ENCODE measurements around the gene GLRX5.

GLRX5 gene

DNA sequence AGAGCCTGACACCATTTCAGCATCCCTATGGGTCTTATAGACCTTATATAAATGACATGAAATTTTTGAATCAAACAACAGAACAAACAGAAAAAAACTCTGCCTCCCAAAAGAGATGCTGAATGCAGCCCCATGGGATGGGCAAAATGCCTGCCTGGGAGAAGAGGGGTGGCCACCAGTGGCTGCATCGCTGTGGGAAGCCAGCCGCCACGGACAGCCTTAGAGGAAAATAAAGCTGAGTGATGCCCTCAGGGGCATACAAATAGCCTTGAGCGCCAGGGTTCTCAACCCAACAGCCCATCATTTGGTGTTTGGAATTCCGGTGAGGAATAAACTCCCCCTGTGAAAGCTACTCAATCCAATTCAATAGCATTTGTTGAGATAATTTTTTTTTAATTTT is 41.3 kb upstream of the GLRX5 start:
- no peak for TF ChIP-seq SP1 (IDR thresholded peaks at IDR 0.05)
- TF ChIP-seq CTBP1 (IDR thresholded peaks at IDR 0.05; ENCODE audit: borderline replicate concordance), result no peak
- TF ChIP-seq TARDBP (IDR thresholded peaks at IDR 0.05), result no peak
- TF ChIP-seq BHLHE40 (IDR thresholded peaks at IDR 0.05; ENCODE audit: borderline replicate concordance), result no peak
- no peak for TF ChIP-seq FOXK2 (IDR thresholded peaks at IDR 0.05)
- TF ChIP-seq ELF4 (IDR thresholded peaks at IDR 0.05), result no peak
- no peak for TF ChIP-seq HDGF (IDR thresholded peaks at IDR 0.05; ENCODE audit: borderline replicate concordance)
- no peak for TF ChIP-seq SUZ12 (IDR thresholded peaks at IDR 0.05)
- POLR2A ChIA-PET, result no interaction called here
- CTCF ChIA-PET, result interaction anchor here (1.2 kb wide), 1 partner anchor 14 kb away, joined by 3 read pairs; no protein-coding TSS in a partner anchor
- DNase-seq (ENCODE audit: extremely low spot score), result no peak

DNA sequence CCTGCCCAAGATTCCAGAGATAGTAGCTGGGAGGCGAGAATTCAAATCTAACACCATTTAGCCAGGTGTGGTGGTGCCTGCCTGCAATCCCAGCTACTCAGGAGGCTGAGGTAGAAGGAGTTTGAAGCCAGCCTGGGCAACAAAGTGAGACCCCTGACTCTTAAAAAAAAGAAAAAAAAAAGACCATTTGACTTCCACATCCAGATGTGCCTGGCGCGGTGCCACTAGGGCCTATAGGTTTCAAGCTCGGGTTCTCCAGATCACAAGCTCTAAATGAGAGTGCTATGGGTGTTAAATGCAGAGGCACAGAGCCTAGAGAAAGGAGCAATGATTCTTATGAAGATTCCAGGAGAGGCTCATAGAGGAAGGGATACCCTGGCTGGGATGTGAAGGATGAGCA is 40.9 kb upstream of the GLRX5 start:
- no peak for DNase-seq (ENCODE audit: extremely low spot score)
- ChIA-PET POLR2A (no interaction called here), CTCF (interaction anchor here (1.2 kb wide), 1 partner anchor 15 kb away, joined by 3 read pairs; no protein-coding TSS in a partner anchor)
- no peak for TF ChIP-seq ZNF384 (IDR thresholded peaks at IDR 0.05)
- no peak for TF ChIP-seq FOXA1 (IDR thresholded peaks at IDR 0.05)
- no peak for TF ChIP-seq FOXM1 (IDR thresholded peaks at IDR 0.05; ENCODE audit: borderline replicate concordance)
- TF ChIP-seq BHLHE40 (IDR thresholded peaks at IDR 0.05; ENCODE audit: borderline replicate concordance), result no peak
- no peak for TF ChIP-seq CTBP1 (IDR thresholded peaks at IDR 0.05; ENCODE audit: borderline replicate concordance)
- no peak for TF ChIP-seq L3MBTL2 (conservative IDR thresholded peaks at IDR 0.05)
- TF ChIP-seq LEF1 (IDR thresholded peaks at IDR 0.05; ENCODE audit: borderline replicate concordance), result no peak
- TF ChIP-seq ELF4 (IDR thresholded peaks at IDR 0.05), result no peak
- TF ChIP-seq, protein P1, sequence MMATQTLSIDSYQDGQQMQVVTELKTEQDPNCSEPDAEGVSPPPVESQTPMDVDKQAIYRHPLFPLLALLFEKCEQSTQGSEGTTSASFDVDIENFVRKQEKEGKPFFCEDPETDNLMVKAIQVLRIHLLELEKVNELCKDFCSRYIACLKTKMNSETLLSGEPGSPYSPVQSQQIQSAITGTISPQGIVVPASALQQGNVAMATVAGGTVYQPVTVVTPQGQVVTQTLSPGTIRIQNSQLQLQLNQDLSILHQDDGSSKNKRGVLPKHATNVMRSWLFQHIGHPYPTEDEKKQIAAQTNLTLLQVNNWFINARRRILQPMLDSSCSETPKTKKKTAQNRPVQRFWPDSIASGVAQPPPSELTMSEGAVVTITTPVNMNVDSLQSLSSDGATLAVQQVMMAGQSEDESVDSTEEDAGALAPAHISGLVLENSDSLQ (IDR thresholded peaks at IDR 0.05), result no peak
- no peak for TF ChIP-seq NFRKB (IDR thresholded peaks at IDR 0.05)
- no peak for TF ChIP-seq FOXK2 (IDR thresholded peaks at IDR 0.05)
- TF ChIP-seq ARNT (IDR thresholded peaks at IDR 0.05), result no peak

DNA sequence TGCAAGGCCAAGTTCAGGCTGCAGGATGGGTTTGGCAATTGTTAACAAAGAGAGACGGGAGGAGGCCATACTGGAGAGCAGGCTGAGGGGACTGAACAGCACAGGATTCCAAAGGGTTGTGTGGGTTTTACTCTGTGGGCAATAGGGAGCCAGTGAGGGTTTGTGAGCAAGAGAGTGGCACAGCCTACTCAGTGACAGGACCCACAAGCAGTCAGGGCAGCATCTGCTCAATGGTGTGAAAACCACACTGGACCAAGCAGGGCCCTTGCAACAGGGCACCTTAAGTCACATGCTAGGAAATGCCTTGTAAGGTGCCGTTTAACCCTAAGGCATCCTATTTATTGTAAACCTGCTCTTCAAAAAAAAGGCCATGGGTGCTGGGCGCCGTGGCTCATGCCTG is 40.4 kb upstream of the GLRX5 start:
- ChIA-PET POLR2A (no interaction called here), CTCF (interaction anchor here (1.2 kb wide), 1 partner anchor 15 kb away, joined by 3 read pairs; no protein-coding TSS in a partner anchor)
- no peak for DNase-seq (ENCODE audit: extremely low spot score)
- TF ChIP-seq HDGF (IDR thresholded peaks at IDR 0.05; ENCODE audit: borderline replicate concordance), result no peak
- no peak for TF ChIP-seq SUZ12 (IDR thresholded peaks at IDR 0.05)
- no peak for TF ChIP-seq BHLHE40 (IDR thresholded peaks at IDR 0.05; ENCODE audit: borderline replicate concordance)
- no peak for TF ChIP-seq FOXA1 (IDR thresholded peaks at IDR 0.05)
- no peak for TF ChIP-seq TARDBP (IDR thresholded peaks at IDR 0.05)
- TF ChIP-seq ZNF384 (IDR thresholded peaks at IDR 0.05), result no peak
- TF ChIP-seq, protein P1 (IDR thresholded peaks at IDR 0.05), result no peak
- TF ChIP-seq L3MBTL2 (conservative IDR thresholded peaks at IDR 0.05), result no peak
- no peak for TF ChIP-seq ARNT (IDR thresholded peaks at IDR 0.05)
- no peak for TF ChIP-seq NFRKB (IDR thresholded peaks at IDR 0.05)
- no peak for TF ChIP-seq FOXM1 (IDR thresholded peaks at IDR 0.05; ENCODE audit: borderline replicate concordance)
- no peak for TF ChIP-seq SP1 (IDR thresholded peaks at IDR 0.05)
- no peak for TF ChIP-seq CTBP1 (IDR thresholded peaks at IDR 0.05; ENCODE audit: borderline replicate concordance)
- no peak for TF ChIP-seq FOXK2 (IDR thresholded peaks at IDR 0.05)
- no peak for TF ChIP-seq ELF4 (IDR thresholded peaks at IDR 0.05)
- no peak for TF ChIP-seq LEF1 (IDR thresholded peaks at IDR 0.05; ENCODE audit: borderline replicate concordance)

DNA sequence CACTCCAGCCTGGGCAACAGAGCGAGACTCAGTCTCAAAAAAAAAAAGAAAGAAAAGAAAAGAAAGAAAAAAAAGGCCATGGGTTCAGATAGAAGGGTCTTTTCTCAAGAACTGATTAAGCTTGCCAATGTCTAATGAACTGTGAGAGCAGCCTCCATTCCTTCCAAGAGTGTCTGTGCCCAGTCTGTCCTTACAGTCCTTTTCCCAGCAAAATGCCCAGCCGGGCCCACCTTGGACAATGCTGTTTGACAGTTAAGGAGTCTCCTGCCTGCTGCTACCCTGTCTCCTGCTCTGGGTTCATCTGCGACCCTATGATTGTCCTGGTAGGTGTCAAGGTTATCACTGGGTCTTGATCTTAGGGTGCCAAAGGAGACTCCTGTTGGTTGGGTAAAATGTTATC is 39.8 kb upstream of the GLRX5 start:
- POLR2A ChIA-PET, result no interaction called here
- CTCF ChIA-PET, result interaction anchor here (1.9 kb wide), 1 partner anchor 32 kb away, joined by 4 read pairs; no protein-coding TSS in a partner anchor
- TF ChIP-seq CTBP1 (IDR thresholded peaks at IDR 0.05; ENCODE audit: borderline replicate concordance), result no peak
- DNase-seq (ENCODE audit: extremely low spot score), result no peak

DNA sequence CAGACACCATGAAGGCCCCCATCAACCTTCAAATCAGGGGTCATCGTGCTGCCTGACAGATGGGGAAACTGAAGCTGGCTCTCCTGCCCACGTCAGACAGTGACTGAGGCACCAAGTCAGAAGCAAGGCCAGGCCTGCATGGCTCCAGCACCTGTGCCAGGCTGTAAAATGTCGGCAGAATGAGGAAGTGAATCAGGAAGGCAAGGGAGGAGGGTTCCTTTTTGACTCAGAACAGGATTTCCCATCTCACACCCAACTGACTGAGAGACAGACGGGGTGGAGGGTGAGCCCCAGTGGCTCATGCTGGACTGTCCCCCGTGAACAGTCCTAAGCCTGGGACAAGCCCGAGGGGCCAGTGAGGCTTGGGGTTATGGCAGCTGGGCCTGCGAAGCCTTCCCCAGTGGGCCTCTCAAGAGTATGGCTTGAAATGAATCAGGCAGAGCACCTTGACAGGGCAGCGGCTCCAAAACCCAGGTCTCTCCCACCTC is 39.3 kb upstream of the GLRX5 start:
- ChIA-PET POLR2A (no interaction called here), CTCF (interaction anchor here (1.9 kb wide), 1 partner anchor 32 kb away, joined by 4 read pairs; no protein-coding TSS in a partner anchor)
- no peak for DNase-seq (ENCODE audit: extremely low spot score)
- TF ChIP-seq FOXM1 (IDR thresholded peaks at IDR 0.05; ENCODE audit: borderline replicate concordance) (no peak), BHLHE40 (IDR thresholded peaks at IDR 0.05; ENCODE audit: borderline replicate concordance) (no peak), FOXK2 (IDR thresholded peaks at IDR 0.05) (no peak), TARDBP (IDR thresholded peaks at IDR 0.05) (no peak), NFRKB (IDR thresholded peaks at IDR 0.05) (no peak), ARNT (IDR thresholded peaks at IDR 0.05) (no peak), ELF4 (IDR thresholded peaks at IDR 0.05) (no peak), SUZ12 (IDR thresholded peaks at IDR 0.05) (no peak), ZNF384 (IDR thresholded peaks at IDR 0.05) (no peak)
- TF ChIP-seq, protein P1 (IDR thresholded peaks at IDR 0.05), result no peak

DNA sequence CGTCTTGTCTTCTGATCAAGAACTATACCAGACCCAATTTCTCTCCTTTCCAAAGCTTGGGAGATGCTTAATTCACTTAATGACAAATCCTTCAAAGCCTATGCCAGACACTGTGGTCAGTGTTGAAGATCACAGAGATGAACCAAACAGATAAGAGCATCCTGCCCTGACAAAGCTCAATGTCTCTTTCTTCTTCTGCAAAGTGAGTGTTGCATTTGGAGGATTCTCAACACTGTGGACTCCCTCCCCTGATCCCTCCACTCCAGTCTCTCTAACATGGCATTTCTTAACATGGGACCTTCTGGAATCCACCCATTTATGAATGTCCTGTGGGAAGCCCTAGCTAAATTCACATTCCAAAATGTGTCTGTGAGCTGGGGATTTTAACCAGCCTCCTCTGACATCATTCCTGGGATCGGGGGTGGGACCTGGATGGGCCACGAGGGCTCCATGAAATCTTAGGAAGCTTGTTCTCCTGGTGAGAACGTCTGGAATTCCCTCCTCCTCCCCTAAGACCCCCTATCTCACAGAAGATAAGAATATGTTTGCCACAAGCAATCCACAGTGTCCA is 38.7 kb upstream of the GLRX5 start:
- no peak for DNase-seq (ENCODE audit: extremely low spot score)
- ChIA-PET POLR2A (interaction anchor here (1.0 kb wide), 1 partner anchor 17 kb away, joined by 4 read pairs; no protein-coding TSS in a partner anchor), CTCF (interaction anchor here (0.7 to 1.9 kb wide), 2 partner anchors 31 to 44 kb away, joined by 3 to 4 read pairs; no protein-coding TSS in a partner anchor)
- no peak for TF ChIP-seq FOXA1 (IDR thresholded peaks at IDR 0.05)
- TF ChIP-seq NFRKB (IDR thresholded peaks at IDR 0.05), result no peak
